Fibroblast of gingiva (primary cell): ENCODE data around the gene FBXL13.
A peak's percentile ranks its signal among the peaks of the same experiment; 100 is the strongest.
"Not testable (repeated sequence)": the region's sequence is repeated elsewhere in the genome, so short reads cannot be mapped to it uniquely, and the experiment has no call there.

ENCODE experiments used
- DNase-seq: peaks from one replicate; pipeline ENCODE4 v3.0.0-alpha.2; 2011; ENCODE audit warnings: low read depth

Gene FBXL13

GRCh38 chr7:103074519-103075336, at the start of gene FBXL13, which contains the start of gene ARMC10:
TSS of gene FBXL13 (minus strand) at chr7:103074796.
TSS of gene ARMC10 (plus strand) at chr7:103075140. CDS start at chr7:103075273, 133 bp downstream.
- DNase-seq, result peak; percentile 88

DNA sequence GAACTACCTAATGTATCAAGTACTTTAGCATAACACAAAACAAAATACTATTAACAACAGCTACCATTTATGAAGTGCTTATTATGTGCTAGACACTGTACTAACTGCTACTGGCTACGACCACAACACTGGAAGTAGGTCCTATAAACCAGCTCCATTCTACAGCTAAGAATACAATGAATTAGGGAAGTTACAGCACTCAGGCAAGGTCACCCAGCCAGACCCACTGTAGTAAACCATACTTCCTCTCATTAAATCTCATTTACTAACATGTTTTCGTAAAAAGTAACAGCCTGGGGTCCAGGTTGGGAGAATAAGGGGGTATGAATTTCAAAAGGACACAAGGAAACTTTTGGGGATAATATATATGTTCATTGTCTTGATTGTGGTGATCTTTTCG, 48.9 kb upstream of the FBXL13 start:
- DNase-seq, result no peak

GRCh38 chr7:103121641-103122040, 47.0 kb upstream of the FBXL13 start:
- no peak for DNase-seq

- DNase-seq, result no peak
These were observed 45.8 kb upstream of the FBXL13 start for GRCh38 chr7:103120362-103120761.

DNA sequence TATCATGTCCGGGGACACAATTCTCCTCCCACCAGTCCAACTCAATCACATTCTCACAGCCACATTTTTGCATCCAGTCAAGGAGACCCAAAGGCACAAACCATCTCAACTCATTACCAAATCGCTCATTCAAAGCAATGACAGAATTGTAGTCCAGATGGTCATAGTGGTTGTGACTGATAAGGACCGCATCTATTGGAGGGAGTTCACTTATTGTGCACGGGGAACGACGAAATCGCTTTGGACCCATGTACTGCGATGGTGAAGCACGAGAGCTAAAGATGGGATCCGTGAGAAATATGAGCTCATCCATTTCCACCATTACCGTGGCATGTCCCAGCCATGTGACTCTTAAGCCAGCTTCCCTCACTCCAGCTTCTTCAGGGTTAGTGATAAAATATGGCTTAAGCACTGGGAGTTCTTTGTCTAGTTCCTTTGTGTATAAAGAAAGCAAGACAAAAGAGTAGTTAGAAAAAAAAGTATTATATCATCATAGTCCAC, 45.2 kb upstream of the FBXL13 start:
- DNase-seq, result no peak

GRCh38 chr7:103117465-103117864, 42.9 kb upstream of the FBXL13 start:
- no peak for DNase-seq

DNA sequence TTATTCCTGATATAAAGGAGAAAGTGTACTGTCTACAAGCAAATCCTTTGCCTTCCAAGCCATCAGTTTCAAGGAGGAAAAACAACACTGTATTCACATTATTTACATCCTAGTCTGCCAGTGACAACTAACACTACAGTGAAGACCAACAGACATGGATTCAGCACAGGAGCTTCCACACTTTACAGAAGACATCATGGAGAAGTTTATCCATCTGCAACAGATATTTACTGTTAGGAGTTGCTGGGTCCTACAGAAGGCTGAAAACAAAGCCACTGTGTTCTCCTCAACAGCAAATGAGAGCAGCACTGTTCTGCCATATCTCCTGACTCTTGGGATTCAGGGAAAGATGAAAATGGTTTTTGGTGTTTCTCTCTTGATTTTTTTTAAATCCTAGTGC, 42.4 kb upstream of the FBXL13 start:
- no peak for DNase-seq

DNA sequence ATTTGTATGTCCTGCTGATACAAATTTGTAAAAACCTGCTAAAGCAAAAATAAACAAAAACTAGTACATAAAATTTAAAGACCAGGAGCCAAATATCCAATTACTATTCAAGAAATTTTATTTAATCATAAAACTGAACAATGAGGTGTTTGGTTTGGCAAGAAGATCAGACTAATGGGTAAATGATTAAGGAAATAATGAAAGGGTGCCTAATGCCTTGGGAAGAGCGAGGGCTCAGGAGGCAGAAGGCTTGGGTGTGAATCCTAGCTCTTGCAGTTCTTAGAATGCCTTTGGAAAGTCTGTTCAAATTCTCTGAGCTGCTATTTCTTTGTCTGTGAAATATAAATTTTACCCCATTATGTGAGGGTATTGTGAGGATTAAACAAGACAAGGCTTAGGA, 41.9 kb upstream of the FBXL13 start:
- no peak for DNase-seq

DNA sequence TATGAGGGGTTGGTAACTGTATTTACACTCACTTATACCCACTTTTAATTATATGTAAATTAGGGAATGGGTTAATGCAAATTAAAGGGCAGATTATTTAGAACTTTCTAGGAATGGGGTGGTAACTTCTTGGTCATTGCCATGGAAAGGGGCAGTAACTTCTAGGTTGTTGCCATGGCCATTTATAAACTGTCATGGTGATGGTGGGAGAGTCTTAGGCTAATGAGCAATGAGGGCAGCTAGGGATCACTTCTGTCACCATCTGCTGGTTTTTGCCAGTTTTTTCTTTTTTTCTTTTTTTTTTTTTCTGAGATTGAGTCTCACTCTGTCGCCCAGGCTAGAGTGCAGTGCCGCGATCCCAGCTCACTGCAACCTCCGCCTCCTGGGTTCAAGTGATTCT, 41.2 kb upstream of the FBXL13 start:
- no peak for DNase-seq

DNA sequence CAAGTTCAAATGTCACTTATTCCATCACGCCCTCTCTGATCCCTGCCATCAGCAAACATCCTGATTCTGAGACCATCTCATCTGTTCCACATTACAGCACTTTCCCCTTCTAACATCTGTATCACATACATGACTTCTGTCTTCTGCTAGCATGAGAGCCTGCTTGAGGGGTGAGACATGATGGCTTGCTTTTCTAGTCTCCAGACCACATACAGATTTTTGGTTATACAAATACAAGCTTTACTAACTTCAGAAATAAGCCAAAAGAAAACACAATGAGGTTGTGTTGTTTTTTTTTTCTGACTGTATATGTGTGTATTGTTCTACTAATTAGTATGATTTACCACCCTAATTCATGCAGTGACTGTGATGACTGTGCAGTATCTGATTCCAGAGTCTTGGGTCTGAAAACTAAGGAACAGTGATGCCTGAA, 40.0 kb upstream of the FBXL13 start:
- DNase-seq, result no peak

GRCh38 chr7:103113164-103113563, 38.6 kb upstream of the FBXL13 start:
- DNase-seq, result peak; percentile 88

GRCh38 chr7:103106703-103107070, 32.1 kb upstream of the FBXL13 start:
- DNase-seq, result not testable (repeated sequence)

DNA sequence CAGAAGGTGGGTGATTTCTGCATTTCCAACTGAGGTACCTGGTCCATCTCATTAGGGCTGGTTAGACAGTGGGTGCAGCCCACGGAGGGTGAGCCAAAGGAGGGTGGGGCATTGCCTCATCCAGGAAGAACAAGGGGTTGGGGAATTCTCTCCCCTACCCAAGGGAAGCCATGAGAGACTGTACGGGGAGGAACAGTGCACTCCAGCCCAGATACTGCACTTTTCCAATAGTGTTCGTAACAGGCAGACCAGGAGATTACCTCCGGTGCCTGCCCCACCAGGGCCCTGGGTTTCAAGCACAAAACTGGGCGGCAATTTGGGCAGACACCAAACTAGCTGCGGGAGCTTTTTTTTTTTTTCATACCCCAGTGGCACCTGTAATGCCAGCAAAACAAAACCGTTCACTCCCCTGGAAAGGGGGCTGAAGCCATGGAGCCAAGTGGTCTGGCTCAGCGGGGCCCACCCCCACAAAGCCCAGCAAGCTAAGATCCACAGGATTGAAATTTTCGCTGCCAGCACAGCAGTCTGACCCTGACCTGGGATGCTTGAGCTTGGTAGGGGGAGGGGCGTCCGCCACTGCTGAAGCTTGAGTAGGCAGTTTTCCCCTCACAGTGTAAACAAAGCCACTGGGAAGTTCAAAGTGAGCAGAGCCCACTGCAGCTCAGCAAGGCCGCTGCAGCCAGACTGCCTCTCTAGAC, 31.6 kb upstream of the FBXL13 start:
- DNase-seq, result no peak

DNA sequence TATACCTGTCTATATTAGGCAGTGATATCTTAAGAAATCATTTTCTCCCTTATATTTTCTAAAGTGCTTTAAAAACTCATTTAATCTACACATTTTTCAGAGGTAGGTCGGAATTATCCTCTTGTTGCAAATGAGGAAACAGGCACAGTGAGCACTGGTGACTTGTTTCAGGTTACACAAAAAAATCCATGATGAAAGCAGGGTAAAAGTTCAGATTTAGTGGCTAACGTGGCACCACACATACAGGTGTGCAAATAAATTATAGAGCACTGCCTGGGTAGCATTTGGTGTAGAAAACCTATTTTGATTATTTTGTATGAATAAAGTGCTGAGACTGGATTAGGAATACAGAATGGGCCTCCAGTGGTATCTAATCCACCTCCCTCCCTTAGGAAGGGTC, 26.9 kb upstream of the FBXL13 start:
- no peak for DNase-seq

DNA sequence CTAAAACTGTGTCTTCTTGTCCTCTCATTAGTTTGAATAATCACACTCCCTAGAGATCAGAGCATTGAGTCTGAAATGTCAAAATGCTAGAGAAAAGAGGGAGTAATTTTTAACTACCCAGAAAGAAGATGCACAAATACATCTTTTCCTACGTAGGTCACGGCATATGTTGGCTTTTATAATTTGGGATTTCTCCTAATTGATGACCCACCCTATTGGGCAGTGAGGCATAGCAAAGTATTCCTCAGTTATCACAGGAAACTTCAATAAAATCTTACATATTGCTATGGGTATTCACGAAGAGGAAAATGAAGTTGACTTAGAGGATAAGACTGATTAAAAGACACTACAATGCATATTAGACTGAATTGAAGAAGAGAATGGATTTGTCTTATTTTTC, 25.8 kb upstream of the FBXL13 start:
- DNase-seq, result no peak

DNA sequence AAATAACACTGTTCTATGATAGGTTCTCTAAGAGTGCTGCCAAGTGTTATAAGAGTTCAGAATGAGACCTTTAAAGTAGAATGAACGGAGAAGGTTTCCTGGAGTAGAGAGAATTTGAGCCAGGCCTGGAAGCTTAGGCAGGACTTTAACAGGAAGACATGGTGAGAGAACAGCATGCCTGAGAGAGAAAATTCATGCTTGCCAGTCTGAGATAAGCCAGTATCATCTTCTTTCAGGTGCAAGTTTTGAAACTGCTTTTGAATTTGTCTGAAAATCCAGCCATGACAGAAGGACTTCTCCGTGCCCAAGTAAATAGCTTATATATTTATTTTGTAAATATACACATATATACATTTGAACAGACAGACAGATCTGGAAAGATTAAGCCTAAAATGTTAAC, 22.4 kb upstream of the FBXL13 start:
- no peak for DNase-seq

GRCh38 chr7:103095558-103095957, 21.0 kb upstream of the FBXL13 start:
- not testable (repeated sequence) for DNase-seq

DNA sequence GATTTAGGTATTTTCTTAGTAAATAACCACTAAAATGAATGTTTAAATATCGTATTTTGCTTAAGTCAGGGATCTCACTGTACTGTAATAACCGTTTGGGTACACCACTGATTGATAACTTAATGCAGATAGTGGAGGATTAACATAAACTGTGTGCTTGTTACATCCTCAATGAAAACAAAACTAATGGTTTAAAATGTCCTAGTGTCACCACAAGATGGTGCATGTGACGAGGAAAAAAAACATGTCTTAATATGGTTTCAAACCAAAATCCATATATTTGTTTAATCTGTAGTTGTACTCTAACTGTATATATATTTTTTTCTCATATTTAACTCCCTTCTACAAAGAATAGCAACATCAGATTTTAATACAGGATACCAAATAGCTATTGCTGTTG, 19.5 kb upstream of the FBXL13 start:
- DNase-seq, result no peak

DNA sequence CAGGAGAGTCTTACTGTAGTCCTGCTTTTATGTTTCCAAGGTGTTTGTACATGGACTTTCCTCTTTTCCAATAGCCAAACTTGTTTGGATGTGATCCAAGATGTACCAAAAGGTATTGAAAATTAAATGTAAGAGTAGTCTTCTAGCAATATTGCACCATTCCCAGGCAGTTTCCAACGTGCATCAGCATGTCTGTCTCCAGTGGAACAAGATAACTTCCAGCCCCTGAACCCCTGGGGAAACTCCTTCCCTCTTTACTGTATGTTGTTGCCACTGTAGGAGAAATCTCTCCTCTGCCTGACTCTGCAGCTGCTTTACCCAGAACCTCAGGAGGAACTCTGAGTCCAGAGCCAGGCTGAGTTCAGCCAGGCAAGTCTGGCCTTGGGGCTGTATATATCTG, 18.8 kb upstream of the FBXL13 start:
- no peak for DNase-seq

GRCh38 chr7:103092321-103092720, 17.7 kb upstream of the FBXL13 start:
- DNase-seq, result not testable (repeated sequence)

GRCh38 chr7:103083210-103083609, 8.6 kb upstream of the FBXL13 start:
- no peak for DNase-seq

- DNase-seq, result no peak
These were observed 7.9 kb upstream of the FBXL13 start for GRCh38 chr7:103082497-103082896.

GRCh38 chr7:103080923-103081322, 6.3 kb upstream of the FBXL13 start:
- no peak for DNase-seq
